ENCODE data around the gene CIB2.

Gene CIB2

GRCh38 chr15:78087951-78088772 is 43.1 kb downstream of the CIB2 start:
- peak in 1 of 56 donors; percentile 29 for DNase-seq

DNA sequence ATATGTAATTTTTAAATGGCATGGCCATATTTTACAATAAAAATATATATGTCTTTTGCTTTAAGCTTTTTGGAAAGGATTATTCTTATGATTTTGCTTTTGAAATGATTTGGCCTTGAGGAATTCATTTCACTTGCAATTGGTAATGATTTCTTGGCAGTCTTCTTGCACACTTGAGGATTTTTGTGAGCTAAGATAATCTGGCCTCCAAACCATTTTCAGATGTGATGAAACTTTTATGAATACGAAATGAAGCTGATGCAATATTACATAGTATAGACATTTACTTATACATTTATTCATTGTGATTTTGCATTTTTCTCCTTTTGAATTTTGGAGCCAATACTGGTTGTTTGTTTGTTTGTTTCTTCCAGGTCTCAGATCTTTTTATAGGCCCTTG is 45.3 kb downstream of the CIB2 start:
- no peak for DNase-seq

GRCh38 chr15:78084449-78084750 is 46.8 kb downstream of the CIB2 start:
- DNase-seq, result no peak

DNA sequence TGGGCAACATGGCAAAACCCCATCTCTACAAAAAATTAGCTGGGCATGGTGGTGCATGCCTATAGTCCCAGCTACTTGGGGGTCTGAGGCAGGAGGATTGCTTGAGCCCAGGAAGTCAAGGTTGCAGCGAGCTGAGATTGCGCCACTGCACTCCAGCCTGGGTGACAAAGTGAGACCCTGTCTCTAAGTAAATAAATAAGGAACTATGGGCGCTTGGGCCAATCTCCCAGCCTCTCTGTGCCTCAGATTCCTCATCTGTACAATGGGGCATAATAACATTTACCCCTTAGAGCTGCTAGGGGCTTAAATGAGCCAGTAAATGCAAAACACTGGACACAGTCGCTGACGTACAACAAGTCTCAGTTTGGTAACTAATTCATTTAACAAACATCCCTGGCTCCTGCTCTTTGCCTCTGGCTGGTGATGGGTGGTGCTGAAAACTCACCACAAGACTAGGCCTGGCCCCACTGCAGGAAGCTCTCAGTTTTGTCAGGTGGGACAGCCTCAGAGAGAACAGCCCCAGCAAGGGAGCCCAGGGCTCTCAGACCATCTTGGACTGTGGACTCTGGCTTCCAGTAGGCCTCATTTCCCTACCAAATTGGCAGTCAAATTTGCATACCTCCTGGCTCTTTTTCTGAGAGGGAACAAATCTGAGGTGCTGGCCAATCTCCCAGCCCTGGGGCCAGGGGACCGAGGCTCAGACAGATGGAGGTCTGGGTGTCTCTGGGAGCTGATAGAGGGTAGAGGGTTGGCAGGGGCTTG is 47.4 kb downstream of the CIB2 start:
- DNase-seq, result no peak

GRCh38 chr15:78083186-78083585 is 48.1 kb downstream of the CIB2 start:
- DNase-seq, result no peak

DNA sequence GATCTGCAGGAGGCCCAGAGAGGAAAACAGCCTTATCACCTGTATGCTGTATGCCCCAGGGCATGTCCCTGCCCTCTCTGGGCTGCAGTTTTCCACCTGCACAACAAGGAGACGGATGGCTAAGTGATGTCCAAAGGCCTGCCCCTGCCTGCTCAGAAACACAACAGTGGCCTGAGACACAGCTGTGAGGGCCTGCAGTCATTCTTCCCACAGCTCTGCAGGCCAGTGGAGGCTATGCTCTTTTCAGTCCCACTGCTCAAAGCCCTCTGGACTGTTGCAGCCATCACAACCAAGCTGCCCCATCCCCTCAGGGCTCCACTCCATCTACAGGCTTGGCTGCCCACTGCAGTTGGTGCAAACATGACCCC is 48.5 kb downstream of the CIB2 start:
- DNase-seq, result no peak

DNA sequence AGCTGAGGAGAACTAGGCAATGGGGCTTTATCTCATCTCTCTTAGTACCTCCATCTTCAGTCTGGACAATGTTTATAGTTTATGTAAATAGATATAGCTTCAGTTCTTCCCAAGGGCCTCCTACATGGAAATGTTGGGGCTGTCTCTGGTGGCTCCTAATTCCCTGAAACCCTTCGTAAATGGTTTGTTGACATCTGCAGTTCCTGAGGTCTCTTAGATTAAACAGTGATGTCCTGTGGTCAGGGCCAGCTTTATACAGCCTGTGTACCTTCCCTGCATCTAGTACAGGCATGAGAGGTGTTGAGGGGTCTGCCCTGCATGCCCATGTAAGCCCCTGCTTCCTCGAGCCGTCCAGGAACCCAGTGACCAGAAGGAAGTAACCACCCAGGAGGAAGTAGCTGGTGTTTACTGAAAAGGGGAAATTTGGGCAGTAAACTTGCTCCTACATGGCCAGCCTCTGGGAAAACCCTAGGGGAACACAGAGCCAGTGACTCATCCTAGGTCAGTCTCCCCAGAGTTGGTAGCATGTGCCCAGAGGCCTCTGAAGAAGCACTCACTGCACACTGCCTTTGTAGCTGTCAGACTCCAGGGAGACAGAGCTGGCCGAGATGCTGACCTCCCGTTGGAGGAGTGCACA is 49.0 kb downstream of the CIB2 start:
- DNase-seq, result no peak

DNA sequence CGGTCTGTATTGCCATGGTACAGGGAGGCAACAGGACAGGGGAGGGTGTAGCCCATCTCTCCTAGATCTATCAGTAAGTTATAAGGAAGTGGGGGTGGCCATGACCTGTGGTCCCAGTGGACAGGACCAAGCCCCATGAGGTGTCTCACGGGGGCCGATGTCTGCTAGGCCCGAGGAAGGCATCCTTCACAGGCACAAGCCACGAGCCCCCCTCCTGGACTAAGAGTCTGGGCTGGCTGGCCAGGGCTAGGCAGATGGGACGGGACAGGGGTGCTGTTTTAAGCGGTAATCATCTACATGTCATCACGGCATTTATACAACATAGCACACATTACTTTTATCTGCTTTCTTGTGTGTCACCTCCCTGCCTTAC is 51.2 kb downstream of the CIB2 start:
- no peak for DNase-seq

GRCh38 chr15:78079298-78080087 is 51.8 kb downstream of the CIB2 start:
- no peak for DNase-seq

- DNase-seq, result peak in 1 of 56 donors; percentile 43
Measured at GRCh38 chr15:78077871-78078210, 53.4 kb downstream of the CIB2 start.

DNA sequence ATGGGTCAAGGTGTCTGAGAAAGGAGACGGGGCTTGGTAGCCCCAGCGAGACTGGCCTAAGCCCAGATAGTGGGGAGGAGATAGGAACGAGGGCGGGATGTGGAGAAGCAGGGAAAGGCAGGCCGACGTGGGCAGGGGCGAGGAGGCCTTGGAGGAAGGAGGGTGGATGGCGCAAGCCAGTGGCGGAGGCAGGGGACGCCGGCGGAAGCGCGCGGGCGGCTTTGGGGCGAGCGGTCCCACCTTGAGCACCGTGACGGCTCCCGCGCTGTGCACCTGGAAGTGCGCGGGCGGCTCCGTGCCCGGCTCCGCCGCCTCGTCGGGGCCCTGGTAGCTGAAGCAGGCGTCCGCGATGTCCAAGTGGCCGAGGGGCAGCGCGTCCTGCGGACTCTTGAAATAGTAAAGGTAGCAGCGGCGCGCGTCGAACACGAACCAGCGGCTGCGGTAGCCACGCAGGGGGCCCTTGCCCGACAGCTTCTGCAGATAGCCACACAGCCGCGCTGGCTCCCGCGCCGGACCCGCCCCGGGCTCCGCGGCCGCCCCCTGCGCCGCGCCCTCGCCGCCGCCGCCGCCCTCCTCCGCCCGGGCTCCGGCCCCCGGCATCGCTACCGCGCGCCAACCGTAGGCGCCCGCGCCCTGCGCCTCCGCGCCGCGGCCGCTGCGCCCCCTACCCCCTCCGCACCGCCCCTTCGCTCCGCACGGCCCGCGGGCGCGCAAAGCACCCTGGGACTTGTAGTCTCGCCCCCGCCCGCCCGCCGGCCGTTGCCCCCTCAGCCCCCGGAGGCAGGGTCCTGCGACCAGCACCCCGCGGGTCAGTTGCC is 54.0 kb downstream of the CIB2 start, which contains the start of gene TBC1D2B:
TSS of gene TBC1D2B (minus strand) at position 659 of the 818 bp plus-strand sequence. CDS start at position 600, 59 bp downstream.
- peak in 39 of 56 donors; percentile 20 to 75 (median 54) for DNase-seq

- no peak for DNase-seq
Measured at GRCh38 chr15:78076231-78077052, 54.8 kb downstream of the CIB2 start.

- DNase-seq, result peak in 1 of 56 donors; percentile 16
Measured at GRCh38 chr15:78075490-78076230, 55.6 kb downstream of the CIB2 start.

- no peak for DNase-seq
Measured at GRCh38 chr15:78073046-78073787, 58.0 kb downstream of the CIB2 start.

GRCh38 chr15:78072080-78072892 is 59.0 kb downstream of the CIB2 start:
- peak in 6 of 56 donors; percentile 29 to 63 (median 36) for DNase-seq

GRCh38 chr15:78071383-78071782 is 59.9 kb downstream of the CIB2 start:
- DNase-seq, result no peak

DNA sequence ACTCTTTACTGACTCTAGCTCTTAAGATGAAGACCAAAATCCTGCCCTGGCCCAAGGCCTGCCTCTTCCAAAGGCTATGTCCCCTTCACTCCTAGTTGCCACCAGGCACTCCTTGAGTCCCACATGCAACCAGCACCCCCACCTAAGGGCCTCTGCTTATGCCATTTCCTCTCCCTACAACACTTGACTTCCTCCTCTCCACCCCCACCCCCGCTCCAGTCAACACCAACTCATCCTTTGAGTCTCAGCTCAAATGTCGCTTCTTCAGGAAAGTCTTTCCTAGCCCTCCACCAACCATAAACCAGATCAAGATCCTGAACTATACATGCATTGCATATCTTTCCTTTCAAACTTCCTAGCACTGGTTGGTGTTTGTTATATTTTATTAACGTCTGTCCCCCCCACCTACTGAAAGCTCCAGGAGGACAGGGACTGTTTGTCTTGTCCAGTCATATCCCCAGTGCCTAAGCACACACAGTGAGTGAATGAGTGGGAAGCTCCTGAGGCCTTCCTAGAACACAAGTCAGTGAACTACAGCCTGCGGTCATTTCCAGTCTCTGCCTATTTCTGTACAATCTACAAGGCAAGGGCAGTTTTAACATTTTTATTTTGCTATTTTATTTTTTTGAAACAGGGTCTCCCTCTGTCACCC is 61.1 kb downstream of the CIB2 start:
- no peak for DNase-seq

Data from amygdala (tissue), 56 donors.